HFFc6 (cell line): Measurements from ENCODE around the gene REEP6. TPM values are rescaled to one million over a fixed set of nuclear protein-coding genes. Genes with fewer than 3 reads are reported as not detected.

Experiments used
- DNase-seq: peaks from one replicate; pipeline ENCODE4 v3.0.0-alpha.2; 2018
- H3K27ac Mint-ChIP-seq: 2 replicates; pipeline ENCODE4 v1.8.0; 2020; ENCODE audit warnings: mild to moderate bottlenecking, mixed read lengths
- H3K27me3 Mint-ChIP-seq: 2 replicates; pipeline ENCODE4 v1.8.0; 2021; ENCODE audit warnings: mild to moderate bottlenecking, moderate library complexity, mixed read lengths; ENCODE audit not compliant: insufficient read depth
- H3K36me3 Mint-ChIP-seq: 2 replicates; pipeline ENCODE4 v1.8.0; 2021; ENCODE audit warnings: low read depth, mixed read lengths
- H3K4me1 Mint-ChIP-seq: 2 replicates; pipeline ENCODE4 v1.8.0; 2020; ENCODE audit warnings: low read depth, mixed read lengths
- H3K4me3 Mint-ChIP-seq: 2 replicates; pipeline ENCODE4 v1.8.0; 2020; ENCODE audit warnings: mild to moderate bottlenecking, moderate library complexity, mixed read lengths
- H3K9me3 Mint-ChIP-seq: 2 replicates; pipeline ENCODE4 v1.8.0; 2020; ENCODE audit warnings: mild to moderate bottlenecking, mixed read lengths
- CTCF ChIP-seq: fragments of 200-600 bp; sonication (generic); IDR thresholded peaks from 2 replicates; pipeline ENCODE4 v1.5.0; 2021; ENCODE audit warnings: antibody characterized with exemption, mild to moderate bottlenecking
- total RNA-seq, 6 experiments: library from RNA; stranded (reverse); fragmentation: NEBNext Ultra II Directional; extraction: Animal tissue kit (Norgen Biotek cat#: 25700); gene quantifications; 2 replicates in 1 of 6; 3 replicates in 5 of 6; pipeline ENCODE4 v1.2.3, GENCODE V29; 2021

The REEP6 gene
- total RNA-seq, 6 experiments from 2014 or later: 1.7 to 4.6 (median 2.1) TPM

GRCh38 chr19:1472231-1473084, 18.5 kb upstream of the REEP6 start:
- H3K4me1 Mint-ChIP-seq: 0 out of 2 replicates have a peak, but pooled peaks cover 4% of the 10 kb centered on the region
- TF ChIP-seq CTCF: no peak
- no peaks in the 10 kb centered on the region for H3K9me3 Mint-ChIP-seq
- peaks cover 8% of the 10 kb centered on the region for H3K27me3 Mint-ChIP-seq
- H3K27ac Mint-ChIP-seq: no peak overlapping the region
- DNase-seq: no peak
- no peak overlapping the region for H3K4me3 Mint-ChIP-seq
- H3K36me3 Mint-ChIP-seq: no peaks in the 10 kb centered on the region

GRCh38 chr19:1473085-1473851, 17.7 kb upstream of the REEP6 start:
- no peak for DNase-seq
- Mint-ChIP-seq H3K27me3 (peaks cover 8% of the 10 kb centered on the region), H3K9me3 (no peaks in the 10 kb centered on the region), H3K4me1 (0 out of 2 replicates have a peak, but pooled peaks cover 5% of the 10 kb centered on the region), H3K27ac (no peak overlapping the region), H3K4me3 (no peak overlapping the region), H3K36me3 (no peaks in the 10 kb centered on the region)
- TF ChIP-seq CTCF: no peak

- peaks cover 9% of the 10 kb centered on the region for H3K27me3 Mint-ChIP-seq
- peaks cover 8% of the 10 kb centered on the region for H3K4me1 Mint-ChIP-seq
- no peaks in the 10 kb centered on the region; the same call in 1 of the 2 replicates for H3K36me3 Mint-ChIP-seq
- TF ChIP-seq CTCF: no peak
- H3K4me3 Mint-ChIP-seq: no peak overlapping the region
- no peaks in the 10 kb centered on the region for H3K9me3 Mint-ChIP-seq
- no peak for DNase-seq
- no peak overlapping the region for H3K27ac Mint-ChIP-seq
Observed at GRCh38 chr19:1474011-1474764, 16.8 kb upstream of the REEP6 start.

- H3K4me3 Mint-ChIP-seq: no peak overlapping the region
Observed at GRCh38 chr19:1474765-1475351, 16.1 kb upstream of the REEP6 start.

More at GRCh38 chr19:1474765-1475351, 16.1 kb upstream of the REEP6 start:
- Mint-ChIP-seq H3K9me3 (no peaks in the 10 kb centered on the region), H3K27me3 (peaks cover 9% of the 10 kb centered on the region), H3K36me3 (no peaks in the 10 kb centered on the region; the same call in 1 of the 2 replicates), H3K27ac (no peak overlapping the region), H3K4me1 (peaks cover 11% of the 10 kb centered on the region)
- TF ChIP-seq CTCF: no peak
- DNase-seq: no peak
